GM23338 (cell line): ENCODE data around the gene PPP6R3.

ENCODE experiments used
- CTCF ChIP-seq, 2 experiments: fragments of 200-600 bp in 1 of 2; sonication (generic) in 1 of 2; conservative IDR thresholded peaks; 2 replicates each; pipeline versions ENCODE4 v1.5.1 to v1.6.1; 2016 to 2017; ENCODE audit warnings: antibody characterized with exemption in 2 of 2, low read depth in 2 of 2, mild to moderate bottlenecking in 2 of 2, moderate library complexity in 1 of 2
- EZH2 ChIP-seq: fragments of 200-600 bp; sonication (generic); IDR thresholded peaks from one replicate; pipeline ENCODE4 v1.8.0; 2017; ENCODE audit warnings: antibody characterized with exemption, mild to moderate bottlenecking, low read depth; ENCODE audit not compliant: unreplicated experiment
- POLR2AphosphoS5 ChIP-seq: IDR thresholded peaks from 2 replicates; pipeline ENCODE4 v1.6.1; 2016; ENCODE audit warnings: antibody characterized with exemption, low read depth

GRCh38 chr11:68564261-68564660, 103.7 kb downstream of the PPP6R3 start:
- TF ChIP-seq CTCF (conservative IDR thresholded peaks at IDR 0.05; ENCODE audit: low read depth in 2 of 2) (no peak), POLR2AphosphoS5 (no peak), EZH2 (no peak)
